ENCODE data around the gene TPRKB. TPM values are rescaled to one million over a fixed set of nuclear protein-coding genes. Genes with fewer than 3 reads are reported as not detected.
"Not testable (repeated sequence)": the region's sequence is repeated elsewhere in the genome, so short reads cannot be mapped to it uniquely, and the experiment has no call there.

Gene TPRKB
- total RNA-seq, 4 donors from 2014 or later: 15.6 to 33.8 (median 26.3) TPM

DNA sequence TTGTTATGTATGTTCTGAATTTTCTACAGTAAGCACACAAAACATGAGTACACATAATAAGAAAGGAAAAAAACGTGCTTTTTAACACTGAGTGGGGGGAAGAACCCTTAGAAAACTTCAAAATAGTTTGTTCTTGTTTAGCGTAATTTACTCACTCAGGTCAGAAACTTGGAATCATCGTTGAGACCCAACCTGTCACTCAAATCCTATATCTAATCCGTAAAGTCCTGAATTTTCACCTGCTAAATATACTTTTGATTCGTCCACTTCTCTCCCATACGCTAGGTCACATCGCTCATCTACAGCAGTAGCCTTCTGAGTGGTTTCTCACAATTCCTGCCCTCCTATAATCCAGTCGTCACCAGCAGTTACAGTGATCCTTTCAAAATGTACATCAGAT lies 767 bp downstream of the TPRKB start:
- TF ChIP-seq POLR2A (IDR thresholded peaks at IDR 0.05) (no peak), POLR2AphosphoS5 (IDR thresholded peaks at IDR 0.05) (no peak)
- TF ChIP-seq, protein P1, sequence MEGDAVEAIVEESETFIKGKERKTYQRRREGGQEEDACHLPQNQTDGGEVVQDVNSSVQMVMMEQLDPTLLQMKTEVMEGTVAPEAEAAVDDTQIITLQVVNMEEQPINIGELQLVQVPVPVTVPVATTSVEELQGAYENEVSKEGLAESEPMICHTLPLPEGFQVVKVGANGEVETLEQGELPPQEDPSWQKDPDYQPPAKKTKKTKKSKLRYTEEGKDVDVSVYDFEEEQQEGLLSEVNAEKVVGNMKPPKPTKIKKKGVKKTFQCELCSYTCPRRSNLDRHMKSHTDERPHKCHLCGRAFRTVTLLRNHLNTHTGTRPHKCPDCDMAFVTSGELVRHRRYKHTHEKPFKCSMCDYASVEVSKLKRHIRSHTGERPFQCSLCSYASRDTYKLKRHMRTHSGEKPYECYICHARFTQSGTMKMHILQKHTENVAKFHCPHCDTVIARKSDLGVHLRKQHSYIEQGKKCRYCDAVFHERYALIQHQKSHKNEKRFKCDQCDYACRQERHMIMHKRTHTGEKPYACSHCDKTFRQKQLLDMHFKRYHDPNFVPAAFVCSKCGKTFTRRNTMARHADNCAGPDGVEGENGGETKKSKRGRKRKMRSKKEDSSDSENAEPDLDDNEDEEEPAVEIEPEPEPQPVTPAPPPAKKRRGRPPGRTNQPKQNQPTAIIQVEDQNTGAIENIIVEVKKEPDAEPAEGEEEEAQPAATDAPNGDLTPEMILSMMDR (IDR thresholded peaks at IDR 0.05): no peak
- peaks cover 0 to 20% (median 8%) of the 10 kb centered on the region in 3 donors for H3K4me1 ChIP-seq
- H3K36me3 ChIP-seq: peaks cover 0 to 36% of the 10 kb centered on the region in 2 donors
- 9 to 10% methylated on average over 8 of the region's 8 CpGs for WGBS, 2 donors (ENCODE audit: low coverage in 1 of 2)
- H3K27ac ChIP-seq: peak overlapping the region; percentile 70 to 79 (median 78)
- H3K4me3 ChIP-seq: peak overlapping the region; percentile 80 to 99
- ATAC-seq: no peak
- H3K9me3 ChIP-seq: no peaks in the 10 kb centered on the region
- no peaks in the 10 kb centered on the region for H3K27me3 ChIP-seq

DNA sequence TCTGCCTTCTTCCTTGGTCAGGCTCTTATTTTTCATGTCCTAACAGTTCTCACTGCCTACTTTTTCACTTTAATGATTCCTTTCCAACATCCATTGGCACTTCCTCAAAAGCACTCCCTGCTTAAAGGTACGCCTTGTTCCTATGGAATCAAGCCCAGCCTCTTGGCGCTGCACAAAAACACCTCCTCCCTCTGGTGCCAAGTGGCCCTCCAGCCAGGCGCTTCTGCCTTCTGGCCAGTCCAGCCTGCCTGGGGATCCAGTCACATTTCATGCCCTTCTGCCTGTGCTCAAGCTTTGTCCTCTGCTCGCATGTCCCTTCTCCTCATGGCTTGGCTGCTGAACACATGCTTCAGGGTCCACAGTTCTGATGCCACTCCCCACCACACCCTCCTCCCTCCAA lies 6.3 kb downstream of the TPRKB start:
- Histone ChIP-seq H3K9me3 (no peaks in the 10 kb centered on the region), H3K27me3 (no peaks in the 10 kb centered on the region), H3K4me3 (no peak overlapping the region), H3K36me3 (peaks cover 0 to 75% of the 10 kb centered on the region in 2 donors), H3K4me1 (peaks cover 0 to 2% (median under 1%) of the 10 kb centered on the region in 3 donors), H3K27ac (no peak overlapping the region)
- no peak for ATAC-seq
- 76 to 80% methylated on average over 3 to 4 of the region's 4 CpGs for WGBS, 2 donors (ENCODE audit: low coverage in 1 of 2)
- no peak for TF ChIP-seq POLR2AphosphoS5 (IDR thresholded peaks at IDR 0.05)
- TF ChIP-seq, protein P1 (IDR thresholded peaks at IDR 0.05): no peak
- TF ChIP-seq EP300 (IDR thresholded peaks at IDR 0.05): no peak
- no peak for TF ChIP-seq POLR2A (IDR thresholded peaks at IDR 0.05)

DNA sequence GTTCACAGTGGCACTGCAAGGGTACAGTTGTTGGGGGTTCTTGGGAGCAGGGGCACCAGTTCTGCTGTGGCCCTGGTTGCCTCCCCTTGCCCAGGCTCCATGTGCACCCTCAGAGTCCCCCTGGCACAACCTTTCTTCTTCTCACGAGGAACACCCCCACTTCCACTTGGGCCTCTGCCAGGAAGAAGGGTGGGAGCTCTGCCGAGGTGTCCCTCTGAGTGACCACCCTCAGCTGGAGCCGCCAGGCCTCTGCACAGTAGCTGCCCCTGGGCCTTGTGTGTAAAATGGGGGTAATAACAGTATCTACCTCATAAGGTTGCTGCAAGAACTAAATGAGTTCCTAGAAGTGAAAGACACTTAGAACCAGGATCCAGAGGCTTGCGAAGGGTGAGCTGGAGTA lies 8.4 kb downstream of the TPRKB start:
- WGBS, 2 donors (ENCODE audit: low coverage in 1 of 2): 75 to 89% methylated on average over 2 to 3 of the region's 4 CpGs

DNA sequence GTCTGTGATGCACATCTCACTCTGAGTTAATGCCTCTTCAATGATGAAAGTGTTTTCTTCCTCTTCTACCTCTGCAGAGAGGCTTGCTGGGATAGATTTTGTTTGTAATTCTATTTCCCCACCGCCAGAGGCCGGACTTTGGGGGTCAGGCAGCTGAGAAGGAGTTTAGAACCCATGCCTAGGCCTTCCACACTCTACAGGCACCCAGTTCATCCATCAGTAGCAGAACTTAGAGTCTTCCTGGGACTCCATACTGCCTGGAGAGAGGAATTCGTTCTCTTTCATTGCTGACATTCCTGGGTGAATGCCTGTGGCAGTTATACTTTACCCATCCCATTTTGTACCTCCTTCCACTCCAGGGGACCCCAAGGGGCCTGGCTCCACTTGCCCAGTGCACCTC lies 9.1 kb downstream of the TPRKB start:
- H3K27me3 ChIP-seq: no peaks in the 10 kb centered on the region
- ATAC-seq: no peak
- 43 to 50% methylated on average over 1 to 2 of the region's 3 CpGs for WGBS, 2 donors (ENCODE audit: low coverage in 1 of 2)
- no peaks in the 10 kb centered on the region for H3K4me1 ChIP-seq
- H3K9me3 ChIP-seq: no peaks in the 10 kb centered on the region
- no peak overlapping the region for H3K27ac ChIP-seq
- peaks cover 0 to 56% of the 10 kb centered on the region in 2 donors for H3K36me3 ChIP-seq
- TF ChIP-seq POLR2A (IDR thresholded peaks at IDR 0.05) (no peak), POLR2AphosphoS5 (IDR thresholded peaks at IDR 0.05) (no peak), EP300 (IDR thresholded peaks at IDR 0.05) (no peak)
- TF ChIP-seq, protein P1 (IDR thresholded peaks at IDR 0.05): no peak
- H3K4me3 ChIP-seq: no peak overlapping the region

More for the DNA sequence above, 8.4 kb downstream of the TPRKB start:
- ATAC-seq: no peak
- no peak for TF ChIP-seq POLR2AphosphoS5 (IDR thresholded peaks at IDR 0.05)
- TF ChIP-seq, protein P1 (IDR thresholded peaks at IDR 0.05): no peak
- no peak for TF ChIP-seq EP300 (IDR thresholded peaks at IDR 0.05)
- TF ChIP-seq POLR2A (IDR thresholded peaks at IDR 0.05): no peak
- Histone ChIP-seq H3K9me3 (no peaks in the 10 kb centered on the region), H3K27ac (no peak overlapping the region), H3K4me1 (no peaks in the 10 kb centered on the region), H3K4me3 (no peak overlapping the region), H3K36me3 (peaks cover 0 to 63% of the 10 kb centered on the region in 2 donors), H3K27me3 (no peaks in the 10 kb centered on the region)

DNA sequence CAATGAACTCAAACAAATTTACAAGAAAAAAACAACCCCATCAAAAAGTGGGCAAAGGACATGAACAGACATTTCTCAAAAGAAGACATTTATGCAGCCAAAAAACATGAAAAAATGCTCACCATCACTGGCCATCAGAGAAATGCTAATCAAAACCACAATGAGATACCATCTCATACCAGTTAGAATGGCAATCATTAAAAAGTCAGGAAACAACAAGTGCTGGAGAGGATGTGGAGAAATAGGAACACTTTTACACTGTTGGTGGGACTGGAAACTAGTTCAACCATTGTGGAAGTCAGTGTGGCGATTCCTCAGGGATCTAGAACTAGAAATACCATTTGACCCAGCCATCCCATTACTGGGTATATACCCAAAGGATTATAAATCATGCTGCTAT lies 10.5 kb downstream of the TPRKB start:
- ATAC-seq, H3K4me1 ChIP-seq, H3K4me3 ChIP-seq, H3K27ac ChIP-seq, H3K27me3 ChIP-seq, H3K9me3 ChIP-seq: not testable (repeated sequence)
- WGBS, 2 donors (ENCODE audit: low coverage in 1 of 2): no CpG with 5 or more reads among the region's 1 CpG
- peaks cover 0 to 42% of the 10 kb centered on the region in 2 donors for H3K36me3 ChIP-seq

Measured in gastroesophageal sphincter (tissue), 4 donors.